ENCODE data around the gene ZNF532.
"Not testable (repeated sequence)": the region's sequence is repeated elsewhere in the genome, so short reads cannot be mapped to it uniquely, and the experiment has no call there.

ZNF532 gene

DNA sequence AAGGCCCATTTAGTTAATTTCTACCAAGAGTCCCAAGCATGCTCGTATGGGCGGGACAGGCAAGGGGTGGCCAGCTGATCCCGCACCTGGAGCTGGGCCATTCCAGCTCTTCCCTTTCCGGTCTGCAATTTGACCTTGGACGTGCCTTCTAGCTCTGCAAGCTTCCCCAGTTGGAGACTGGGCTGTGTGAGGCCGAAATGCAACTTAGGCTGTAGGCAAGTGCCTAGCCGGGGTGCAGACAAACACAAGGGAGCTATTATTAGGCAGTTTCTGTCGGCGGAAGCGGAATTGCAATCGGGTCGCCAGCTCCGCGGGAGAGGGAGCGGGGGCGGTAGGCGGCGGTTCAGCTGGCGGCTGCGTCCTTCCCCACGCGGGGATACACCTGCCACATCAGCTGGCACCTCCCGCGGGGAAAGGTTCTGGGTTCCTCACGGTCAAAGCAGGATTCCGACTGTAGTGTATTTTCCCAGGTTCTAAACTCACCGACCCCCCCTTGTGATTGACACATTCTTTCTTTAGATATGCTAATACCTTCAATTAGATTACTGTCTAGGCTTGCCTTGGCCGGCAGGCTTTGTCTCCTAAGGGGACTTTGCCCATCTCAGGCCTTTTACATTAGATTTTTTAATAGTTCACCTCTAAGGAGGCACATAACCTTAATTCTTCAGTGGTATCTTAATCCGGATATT is 17.1 kb upstream of the ZNF532 start:
- no peak for DNase-seq (ENCODE audit: low read depth in 2 of 2)

DNA sequence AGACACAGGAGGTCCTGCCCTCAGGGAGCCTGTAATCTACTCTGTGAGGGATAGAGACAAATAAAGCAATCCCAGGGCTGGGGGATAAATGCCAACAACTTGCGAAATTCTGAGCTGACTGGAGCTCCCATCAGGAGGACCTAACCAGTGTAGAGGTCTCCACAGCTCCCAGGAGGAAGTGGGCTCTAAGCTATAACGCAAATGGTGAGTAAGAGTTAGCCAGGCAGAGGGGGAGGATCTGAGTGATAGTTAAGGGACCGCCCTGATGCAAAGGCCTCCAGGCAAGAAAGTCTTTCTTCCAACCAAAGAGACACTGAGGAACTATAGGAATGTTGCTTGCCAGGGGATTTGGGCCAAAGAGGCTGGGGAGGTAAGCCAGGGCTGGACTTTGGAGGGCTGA is 16.0 kb upstream of the ZNF532 start:
- DNase-seq (ENCODE audit: low read depth in 2 of 2): no peak

GRCh38 chr18:58850786-58851469 is 13.7 kb upstream of the ZNF532 start:
- no peak for DNase-seq (ENCODE audit: low read depth in 2 of 2)

- no peak for DNase-seq (ENCODE audit: low read depth in 2 of 2)
Measured at GRCh38 chr18:58851856-58852255, 12.8 kb upstream of the ZNF532 start.

DNA sequence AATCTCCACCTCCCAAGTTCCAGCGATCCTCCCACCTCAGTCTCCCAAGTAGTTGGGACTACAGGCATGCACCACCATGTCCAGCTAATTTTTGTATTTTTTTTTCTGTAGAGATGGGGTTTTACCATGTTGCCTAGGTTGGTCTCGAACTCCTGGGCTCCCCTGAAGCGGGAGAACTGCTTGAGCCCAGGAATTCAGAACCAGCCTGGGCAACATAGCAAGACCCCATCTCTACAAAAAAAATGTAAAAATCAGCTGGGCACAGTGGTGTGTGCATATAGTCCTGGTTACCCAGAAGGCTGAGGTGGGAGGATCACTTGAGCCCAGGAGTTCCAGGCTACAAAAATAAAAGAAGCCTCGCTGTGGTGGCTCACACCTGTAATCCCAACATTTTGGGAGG is 12.0 kb upstream of the ZNF532 start:
- DNase-seq (ENCODE audit: low read depth in 2 of 2): no peak

GRCh38 chr18:58853561-58853960 is 11.1 kb upstream of the ZNF532 start:
- DNase-seq (ENCODE audit: low read depth in 2 of 2): no peak

- DNase-seq (ENCODE audit: low read depth in 2 of 2): not testable (repeated sequence)
Measured at GRCh38 chr18:58855521-58855920, 9.2 kb upstream of the ZNF532 start.

DNA sequence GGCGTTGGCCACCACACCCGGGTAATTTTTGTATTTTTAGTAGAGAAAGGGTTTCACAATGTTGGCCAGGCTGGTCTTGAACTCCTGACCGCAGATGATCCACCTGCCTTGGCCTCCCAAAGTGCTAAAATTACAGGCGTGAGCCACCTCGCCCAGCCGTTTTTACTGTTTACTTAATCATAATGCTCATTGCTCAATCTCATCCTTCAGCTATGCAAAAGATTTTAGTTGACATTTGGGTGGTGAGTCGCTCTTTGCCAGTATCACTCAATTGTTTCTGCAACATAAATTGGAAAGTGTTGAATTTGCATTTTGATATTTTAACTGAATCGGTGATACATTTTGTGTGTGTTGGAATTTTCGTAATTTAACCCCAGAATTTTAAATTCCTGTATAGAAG is 7.8 kb upstream of the ZNF532 start:
- no peak for DNase-seq (ENCODE audit: low read depth in 2 of 2)

DNA sequence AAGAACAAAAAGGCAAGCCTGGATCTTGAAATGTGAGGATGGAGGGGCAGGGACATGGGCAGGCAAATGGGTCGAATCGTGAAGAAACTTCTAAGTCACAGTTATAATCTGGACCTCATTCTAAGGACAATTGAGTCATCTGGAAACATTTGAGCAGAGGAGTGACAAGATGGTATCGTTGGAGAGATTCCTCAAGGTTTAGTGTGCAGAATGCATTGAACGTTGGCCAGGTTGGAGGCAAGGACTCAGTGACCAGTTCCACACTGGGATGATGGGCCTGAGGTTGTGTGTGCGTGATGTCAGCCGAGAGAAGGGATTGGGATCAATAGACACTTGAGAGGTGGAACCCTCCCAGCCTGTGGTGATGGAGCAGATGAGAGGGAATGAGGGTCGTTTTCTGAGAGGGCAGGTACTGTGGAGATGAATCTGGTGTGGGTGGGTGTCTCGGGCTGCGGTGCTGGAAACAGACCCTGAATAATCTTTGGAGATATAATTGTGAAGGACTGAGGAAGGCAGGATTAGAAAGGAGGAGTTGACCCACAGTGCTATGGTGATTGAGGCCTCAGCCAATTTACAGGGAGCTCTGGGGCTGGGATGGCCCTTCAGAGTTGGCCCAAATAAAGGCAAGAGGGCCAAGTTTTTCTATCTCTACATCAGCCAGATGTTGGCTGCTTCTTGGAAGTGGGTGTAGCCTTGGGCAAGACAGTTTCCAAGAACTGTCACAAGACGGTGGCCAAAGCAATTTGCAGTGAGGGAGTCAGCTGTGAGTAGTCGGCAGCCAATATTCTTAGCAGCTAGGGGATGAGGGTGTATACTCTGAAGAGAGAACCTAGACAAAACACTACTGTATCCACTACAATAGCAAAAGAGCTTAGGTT is 5.8 kb upstream of the ZNF532 start:
- no peak for DNase-seq (ENCODE audit: low read depth in 2 of 2)

GRCh38 chr18:58859907-58860306 is 4.8 kb upstream of the ZNF532 start:
- DNase-seq (ENCODE audit: low read depth in 2 of 2): no peak

- DNase-seq (ENCODE audit: low read depth in 2 of 2): no peak
Measured at GRCh38 chr18:58860747-58861231, 3.9 kb upstream of the ZNF532 start.

GRCh38 chr18:58861353-58861752 is 3.3 kb upstream of the ZNF532 start:
- DNase-seq (ENCODE audit: low read depth in 2 of 2): no peak

GRCh38 chr18:58861861-58862301 is 2.8 kb upstream of the ZNF532 start:
- no peak for DNase-seq (ENCODE audit: low read depth in 2 of 2)

- DNase-seq (ENCODE audit: low read depth in 2 of 2): no peak
Measured at GRCh38 chr18:58862356-58862755, 2.3 kb upstream of the ZNF532 start.

GRCh38 chr18:58862851-58863538 is 1.7 kb upstream of the ZNF532 start:
- no peak for DNase-seq (ENCODE audit: low read depth in 2 of 2)

- DNase-seq (ENCODE audit: low read depth in 2 of 2): no peak
Measured at GRCh38 chr18:58863539-58864145, 1.0 kb upstream of the ZNF532 start.

DNA sequence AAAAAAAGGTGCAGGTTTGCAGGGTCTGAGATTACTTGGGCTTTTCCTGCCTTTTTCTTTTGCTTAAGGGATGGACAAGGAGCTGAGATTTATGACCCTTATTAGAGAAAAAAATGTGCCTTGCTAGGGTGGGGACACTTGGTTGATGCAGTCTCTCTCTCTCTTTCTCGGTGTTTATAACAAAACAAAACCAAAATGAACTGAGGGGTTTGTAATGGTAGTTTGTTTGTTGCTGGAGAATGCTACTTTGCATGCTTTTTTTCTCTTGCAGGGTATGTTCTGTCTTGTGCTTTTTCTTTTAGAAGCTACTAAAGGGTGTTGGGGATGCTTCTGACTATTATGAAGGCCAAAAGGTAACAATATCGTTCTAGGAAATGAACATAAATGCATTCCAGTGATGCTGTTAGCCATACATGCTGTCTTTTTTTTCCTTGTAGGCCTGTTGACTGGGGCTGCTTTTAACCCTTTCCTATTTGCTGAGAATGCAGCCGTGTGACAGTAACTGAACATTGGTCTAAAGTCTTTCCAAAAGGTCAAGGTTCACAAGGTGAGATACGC is 435 bp downstream of the ZNF532 start:
- no peak for DNase-seq (ENCODE audit: low read depth in 2 of 2)

GRCh38 chr18:58865701-58866065 is 1.0 kb downstream of the ZNF532 start:
- DNase-seq (ENCODE audit: low read depth in 2 of 2): no peak

- DNase-seq (ENCODE audit: low read depth in 2 of 2): no peak
Measured at GRCh38 chr18:58866066-58866772, 1.5 kb downstream of the ZNF532 start.

- DNase-seq (ENCODE audit: low read depth in 2 of 2): no peak
Measured at GRCh38 chr18:58866773-58867150, 2.1 kb downstream of the ZNF532 start.
